ENCODE results near the gene ZCCHC24. TPM values are rescaled to one million over a fixed set of nuclear protein-coding genes. Genes with fewer than 3 reads are reported as not detected.
"Not testable (repeated sequence)": the region's sequence is repeated elsewhere in the genome, so short reads cannot be mapped to it uniquely, and the experiment has no call there.

Gene ZCCHC24
- total RNA-seq, 1 experiment from 2014 or later: 9.2 TPM

DNA sequence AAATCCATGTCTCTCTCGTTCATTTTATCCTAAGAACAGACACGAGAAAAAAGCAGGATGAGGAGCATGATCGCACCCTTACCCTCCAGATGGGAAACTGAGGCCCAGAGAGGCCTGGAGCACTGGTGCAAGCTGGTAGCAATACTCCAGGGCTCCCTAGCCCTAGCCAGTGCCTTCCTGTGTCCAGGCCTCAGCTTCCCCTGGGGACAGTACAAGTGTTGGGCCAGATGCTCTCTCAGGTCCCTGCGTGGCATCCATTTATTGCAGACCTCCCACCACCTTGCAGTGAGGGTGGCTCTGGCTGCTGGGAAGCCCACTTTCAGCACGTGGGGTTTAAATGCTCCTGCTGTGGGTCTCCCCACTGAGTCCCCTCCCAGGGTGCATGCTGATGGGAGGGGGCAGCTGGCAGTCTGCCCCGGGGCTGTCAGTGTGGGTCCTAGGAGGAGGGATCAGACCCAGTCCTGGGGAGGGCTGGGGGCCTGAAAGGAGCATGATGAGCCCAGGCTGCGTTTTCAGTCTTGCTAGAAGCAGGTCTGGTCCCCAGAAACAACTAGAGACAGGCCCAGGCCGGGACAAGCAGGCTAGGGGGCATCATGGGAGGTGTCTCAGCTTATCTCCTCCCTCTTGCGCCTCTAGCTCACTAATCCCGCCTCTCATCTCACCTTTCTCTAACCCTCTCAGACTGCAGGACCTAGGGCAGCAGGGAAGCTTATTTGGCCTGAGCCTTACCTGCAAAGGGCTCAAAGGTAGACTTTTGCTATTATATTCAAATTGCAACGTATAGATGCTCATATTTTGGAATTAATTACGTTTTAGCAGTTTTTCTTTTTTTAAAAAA, 98.8 kb downstream of the ZCCHC24 start:
- Histone ChIP-seq H3K9me3 (replicated peaks) (no peaks in the 10 kb centered on the region), H3K27ac (no peak overlapping the region), H3K4me1 (replicated peaks) (peaks cover 29% of the 10 kb centered on the region), H3K36me3 (peaks cover 44% of the 10 kb centered on the region), H3K27me3 (replicated peaks) (no peaks in the 10 kb centered on the region), H3K4me3 (peak overlapping the region; percentile 89)
- no peak for DNase-seq (ENCODE audit: low read depth in 1 of 2, low spot score in 2 of 2)

DNA sequence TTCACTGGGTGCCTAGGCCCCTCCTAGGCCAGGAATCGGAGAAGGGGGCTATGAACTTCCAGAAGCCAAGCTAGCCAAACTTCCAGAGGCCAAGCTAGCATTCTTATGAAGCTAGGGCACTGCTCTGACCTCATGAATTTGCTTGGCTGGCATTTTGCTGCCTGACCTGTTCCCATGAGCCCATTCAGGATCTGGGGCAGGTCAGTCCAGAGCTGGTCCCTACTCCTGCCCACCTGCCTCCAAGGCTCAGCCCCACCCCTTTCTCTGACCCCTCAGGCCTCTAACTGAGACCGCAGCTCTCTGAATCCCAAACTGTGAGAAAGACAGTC, 99.4 kb downstream of the ZCCHC24 start:
- H3K4me1 ChIP-seq (replicated peaks): peaks cover 29% of the 10 kb centered on the region
- no peaks in the 10 kb centered on the region for H3K27me3 ChIP-seq (replicated peaks)
- peaks cover 37% of the 10 kb centered on the region for H3K36me3 ChIP-seq
- no peaks in the 10 kb centered on the region for H3K9me3 ChIP-seq (replicated peaks)
- no peak overlapping the region for H3K27ac ChIP-seq
- peak in 1 of 2 experiments; percentile 35 for DNase-seq (ENCODE audit: low read depth in 1 of 2, low spot score in 2 of 2)
- H3K4me3 ChIP-seq: no peak overlapping the region

DNA sequence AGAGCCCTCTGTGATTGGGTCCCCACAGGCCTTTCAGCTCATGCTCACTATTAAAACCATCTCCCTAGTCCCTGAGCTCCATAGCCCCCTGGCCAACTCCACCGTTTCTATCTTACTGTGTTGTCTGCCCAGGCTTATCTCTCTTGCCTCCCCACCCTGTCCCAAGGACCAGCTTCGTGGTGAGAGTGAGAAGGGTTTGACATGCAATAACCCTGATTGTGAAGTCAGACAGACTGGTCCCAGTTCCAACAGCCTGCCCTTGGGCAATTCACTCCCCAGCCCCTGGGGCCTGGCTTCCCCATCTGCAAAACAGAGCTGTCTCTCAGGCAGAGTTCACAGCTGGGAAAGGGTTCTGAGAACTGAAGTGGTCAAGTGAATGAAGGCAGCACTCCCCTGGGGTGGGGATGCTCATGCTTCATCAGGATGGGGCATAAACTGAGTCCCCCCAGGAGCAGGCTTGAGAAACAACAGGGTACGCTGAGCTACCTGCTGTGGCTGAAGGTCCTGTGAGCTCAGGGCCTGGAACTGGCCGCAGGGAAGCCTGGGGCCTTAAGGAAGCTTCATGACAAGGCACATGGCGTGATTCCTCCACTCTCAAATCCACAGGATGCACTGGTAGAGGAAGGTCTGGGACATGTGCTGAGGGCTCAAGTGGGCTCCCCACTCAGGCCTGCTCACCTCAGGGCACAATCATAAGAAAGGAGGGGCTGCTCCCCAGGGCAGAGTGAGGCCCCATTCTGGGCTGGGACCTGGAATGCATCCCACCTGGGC, 100.0 kb downstream of the ZCCHC24 start:
- Histone ChIP-seq H3K9me3 (replicated peaks) (no peaks in the 10 kb centered on the region), H3K27me3 (replicated peaks) (no peaks in the 10 kb centered on the region), H3K27ac (no peak overlapping the region), H3K36me3 (peaks cover 32% of the 10 kb centered on the region), H3K4me3 (no peak overlapping the region), H3K4me1 (replicated peaks) (peaks cover 29% of the 10 kb centered on the region)
- peak in 1 of 2 experiments; percentile 39 for DNase-seq (ENCODE audit: low read depth in 1 of 2, low spot score in 2 of 2)

DNA sequence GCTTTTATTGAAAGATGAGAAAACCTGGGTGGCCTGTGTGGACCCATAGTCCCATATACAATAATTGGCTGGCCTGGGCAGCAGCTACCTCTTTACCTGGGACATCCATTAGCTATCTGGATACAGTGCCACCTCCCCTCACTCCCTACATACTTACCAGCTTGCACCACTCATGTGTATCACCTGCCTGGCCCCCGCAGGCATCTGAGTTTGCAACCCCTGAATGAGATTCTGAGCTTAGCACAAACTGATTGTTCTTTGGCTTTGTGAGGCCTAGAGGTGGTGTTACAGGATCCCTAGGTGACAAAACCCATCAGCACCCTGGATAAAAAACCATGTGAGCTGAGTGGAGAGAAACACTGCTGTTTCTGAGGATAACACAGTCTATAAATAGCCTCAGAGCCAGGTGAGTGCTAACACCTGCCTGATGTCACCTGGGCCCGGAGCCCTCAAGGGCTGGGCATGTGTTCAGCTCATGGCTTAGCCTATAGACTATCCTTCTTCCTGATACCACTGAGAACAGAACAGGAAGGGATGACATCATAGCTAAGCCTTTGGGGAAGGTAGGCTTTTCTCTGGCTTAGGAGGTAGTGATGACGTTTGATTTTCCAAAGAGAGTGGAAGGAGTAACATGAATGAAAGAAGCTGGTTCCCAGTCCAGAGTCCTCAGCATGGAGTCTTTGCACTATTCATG, 100.8 kb downstream of the ZCCHC24 start:
- Histone ChIP-seq H3K9me3 (replicated peaks) (no peaks in the 10 kb centered on the region), H3K27me3 (replicated peaks) (no peaks in the 10 kb centered on the region), H3K4me1 (replicated peaks) (peaks cover 26% of the 10 kb centered on the region), H3K4me3 (no peak overlapping the region), H3K36me3 (peaks cover 24% of the 10 kb centered on the region), H3K27ac (no peak overlapping the region)
- no peak for DNase-seq (ENCODE audit: low read depth in 1 of 2, low spot score in 2 of 2)

DNA sequence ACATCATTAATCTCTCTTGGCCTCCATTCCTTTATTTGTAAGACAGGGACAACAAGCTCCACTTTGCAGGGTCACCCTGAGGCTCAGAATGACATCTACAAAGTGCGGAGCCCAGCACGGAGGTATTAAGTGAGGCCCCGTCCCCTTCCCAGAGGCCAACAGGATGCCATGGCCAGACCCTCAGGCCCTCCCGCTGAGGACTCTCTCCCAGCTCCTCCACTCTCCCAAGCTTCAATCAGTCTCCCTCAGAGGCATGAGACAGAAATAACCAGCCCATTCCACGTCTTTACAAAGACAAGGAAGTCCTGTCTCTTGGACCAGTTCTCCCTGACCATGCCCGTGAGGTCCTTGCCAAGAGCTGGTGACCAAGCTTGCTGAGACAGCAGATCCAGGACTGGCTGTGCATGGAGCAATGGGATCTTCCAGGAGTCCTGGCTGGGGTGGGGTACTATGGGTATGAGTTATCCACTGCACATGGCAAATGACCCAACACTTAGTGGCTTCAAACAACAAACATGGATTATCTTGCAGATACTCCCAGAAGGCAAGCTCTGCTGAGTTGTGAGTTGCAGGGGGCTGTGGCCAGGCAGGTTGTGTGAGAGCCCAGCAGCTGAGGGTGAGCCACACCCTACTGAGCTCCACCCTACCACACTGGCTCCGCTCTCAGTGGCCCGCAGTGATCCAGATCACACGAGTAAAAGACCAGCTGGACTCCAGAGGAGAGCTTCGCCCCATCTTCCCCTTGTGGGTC, 102.4 kb downstream of the ZCCHC24 start:
- Histone ChIP-seq H3K9me3 (replicated peaks) (no peaks in the 10 kb centered on the region), H3K4me1 (replicated peaks) (peaks cover 10% of the 10 kb centered on the region), H3K4me3 (no peak overlapping the region), H3K27ac (no peak overlapping the region), H3K36me3 (peaks cover 7% of the 10 kb centered on the region), H3K27me3 (replicated peaks) (no peaks in the 10 kb centered on the region)
- DNase-seq (ENCODE audit: low read depth in 1 of 2, low spot score in 2 of 2): no peak

DNA sequence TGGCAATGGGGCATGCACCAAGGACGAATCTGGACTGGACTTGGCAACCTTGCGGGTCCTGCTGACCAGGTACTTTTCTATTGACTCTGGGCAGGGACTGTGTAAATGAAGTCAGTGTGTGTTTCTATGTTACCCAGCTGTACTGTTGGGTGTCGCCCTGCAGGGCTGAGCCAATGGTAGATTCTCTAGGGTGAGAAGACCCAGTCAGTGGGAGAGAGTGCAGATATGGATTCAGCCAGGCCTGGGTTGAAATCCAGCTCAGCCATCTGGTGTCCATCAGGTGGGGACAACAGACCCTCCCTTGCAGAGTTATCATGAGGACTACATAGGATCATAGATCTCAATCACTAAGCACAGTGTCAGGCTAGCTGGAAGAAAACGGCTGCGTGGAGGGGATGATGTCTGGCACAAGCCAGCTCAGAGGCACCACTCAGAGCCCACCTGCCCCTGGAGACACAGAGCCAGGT, 103.1 kb downstream of the ZCCHC24 start:
- no peak for DNase-seq (ENCODE audit: low read depth in 1 of 2, low spot score in 2 of 2)
- H3K27ac ChIP-seq: no peak overlapping the region
- H3K27me3 ChIP-seq (replicated peaks): no peaks in the 10 kb centered on the region
- H3K36me3 ChIP-seq: peaks cover under 1% of the 10 kb centered on the region
- H3K4me3 ChIP-seq: no peak overlapping the region
- H3K4me1 ChIP-seq (replicated peaks): peaks cover 8% of the 10 kb centered on the region
- H3K9me3 ChIP-seq (replicated peaks): no peaks in the 10 kb centered on the region

DNA sequence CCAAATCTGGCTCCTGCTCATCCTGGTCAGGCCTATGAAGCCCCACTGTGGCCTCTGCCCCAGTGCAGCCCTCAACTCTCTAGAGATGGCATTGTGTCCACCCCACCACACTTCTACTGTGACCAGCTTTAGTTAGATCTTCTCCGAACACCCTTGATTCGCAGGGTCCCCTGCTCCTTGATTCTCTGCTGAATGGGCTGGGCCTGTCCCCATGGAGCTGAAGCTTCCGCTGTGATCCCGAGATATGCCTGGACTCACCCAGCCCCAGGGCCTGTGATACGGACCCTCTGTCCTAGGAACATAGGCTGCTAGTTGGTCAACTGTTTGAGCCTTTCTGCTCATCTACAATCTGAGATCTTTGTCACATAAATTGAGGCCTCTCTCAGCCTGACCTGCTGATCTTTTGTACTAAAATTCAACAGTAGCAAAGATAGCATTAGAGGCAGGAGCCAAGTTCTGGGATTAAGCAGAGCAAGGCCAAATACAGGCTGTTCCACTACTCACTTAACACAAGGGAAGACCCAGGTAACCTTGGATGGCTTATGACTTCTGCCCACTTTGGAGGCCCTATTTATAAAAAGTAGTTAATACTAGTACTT, 104.7 kb downstream of the ZCCHC24 start:
- Histone ChIP-seq H3K27ac (no peak overlapping the region), H3K9me3 (replicated peaks) (no peaks in the 10 kb centered on the region), H3K4me1 (replicated peaks) (peaks cover 4% of the 10 kb centered on the region; the same call in 1 of the 2 replicates), H3K27me3 (replicated peaks) (no peaks in the 10 kb centered on the region), H3K36me3 (no peaks in the 10 kb centered on the region), H3K4me3 (no peak overlapping the region)
- DNase-seq (ENCODE audit: low read depth in 1 of 2, low spot score in 2 of 2): no peak

DNA sequence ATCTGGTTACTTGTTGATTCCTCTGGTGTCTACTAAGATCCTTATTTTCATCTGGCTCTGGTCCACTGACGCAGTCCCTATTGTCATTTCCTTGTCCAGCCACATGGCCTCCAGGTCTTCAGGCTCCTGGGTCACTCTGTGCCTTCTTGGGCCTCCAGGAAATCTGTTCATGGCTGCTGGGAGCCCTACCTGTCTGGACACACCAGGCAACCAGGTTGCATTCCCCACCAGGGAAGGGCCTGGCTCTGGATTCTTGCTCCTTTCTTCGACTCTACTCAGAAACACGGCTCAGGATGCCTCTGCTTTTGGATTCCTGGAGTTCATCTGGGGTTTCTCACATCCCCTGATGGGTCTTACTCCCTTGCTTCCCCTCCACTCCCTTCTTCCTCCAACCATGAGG, 106.2 kb downstream of the ZCCHC24 start:
- DNase-seq (ENCODE audit: low read depth in 1 of 2, low spot score in 2 of 2): no peak
- Histone ChIP-seq H3K36me3 (no peaks in the 10 kb centered on the region), H3K27ac (no peak overlapping the region), H3K4me3 (no peak overlapping the region), H3K4me1 (replicated peaks) (peaks cover 10% of the 10 kb centered on the region), H3K27me3 (replicated peaks) (no peaks in the 10 kb centered on the region), H3K9me3 (replicated peaks) (no peaks in the 10 kb centered on the region)

DNA sequence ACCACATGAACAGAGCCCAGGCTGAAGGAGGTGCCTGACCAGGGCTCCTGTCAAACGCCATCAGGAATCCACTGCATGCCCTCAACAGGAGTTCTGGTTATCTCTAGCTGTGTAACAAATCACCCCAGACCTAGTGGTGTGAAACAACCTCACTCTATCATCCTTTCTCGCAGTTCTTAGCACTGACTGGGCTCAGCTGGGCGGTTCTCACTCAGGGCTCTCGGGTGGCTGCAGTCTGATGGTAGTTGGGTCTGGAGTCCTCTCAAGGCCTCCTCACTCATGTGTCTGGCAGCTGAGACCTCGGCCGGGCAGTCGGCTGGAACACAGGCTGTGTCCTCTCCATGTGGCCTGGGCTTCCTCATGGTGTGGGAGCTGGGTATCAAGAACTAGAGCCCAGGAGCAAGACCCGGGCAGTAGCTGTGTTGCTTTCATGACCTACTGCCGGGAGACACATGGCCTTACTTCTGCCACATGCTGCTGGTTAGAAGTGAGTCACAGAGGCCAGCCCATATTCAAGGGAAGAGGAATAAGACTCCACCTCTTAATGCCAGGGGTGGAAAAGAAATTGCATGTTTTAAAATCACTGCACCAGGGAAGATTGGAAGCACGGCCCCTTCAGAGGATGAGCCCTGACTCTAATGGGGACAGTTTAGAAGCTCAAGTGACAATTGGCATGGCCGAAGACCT, 107.5 kb downstream of the ZCCHC24 start:
- not testable (repeated sequence) for H3K4me3 ChIP-seq; H3K27ac ChIP-seq; DNase-seq (ENCODE audit: low read depth in 1 of 2, low spot score in 2 of 2); H3K9me3 ChIP-seq (replicated peaks); H3K36me3 ChIP-seq; H3K27me3 ChIP-seq (replicated peaks)
- H3K4me1 ChIP-seq (replicated peaks): peaks cover 23% of the 10 kb centered on the region

DNA sequence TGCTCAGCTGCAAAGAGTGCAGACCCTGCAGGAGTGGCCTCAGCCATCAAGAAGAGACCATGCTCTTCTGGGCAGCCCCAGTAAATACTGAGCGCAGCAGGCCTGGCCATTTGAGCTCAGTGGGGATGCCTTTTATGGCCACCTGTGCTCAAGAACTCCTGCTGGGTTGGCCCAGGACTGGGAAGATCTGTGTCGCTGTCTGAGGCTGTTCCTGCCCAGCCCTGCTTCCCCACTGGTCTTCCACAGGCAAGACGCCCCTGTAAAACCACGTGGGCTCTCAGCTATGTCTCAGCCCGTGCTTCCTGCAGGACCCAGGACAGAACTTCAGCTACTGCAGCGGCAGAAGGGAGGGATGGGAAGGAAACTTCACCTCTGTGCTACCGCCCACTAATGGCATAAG, 108.7 kb downstream of the ZCCHC24 start:
- H3K4me3 ChIP-seq: no peak overlapping the region
- no peak overlapping the region for H3K27ac ChIP-seq
- H3K27me3 ChIP-seq (replicated peaks): no peaks in the 10 kb centered on the region
- peaks cover 3% of the 10 kb centered on the region; the same call in 1 of the 2 replicates for H3K9me3 ChIP-seq (replicated peaks)
- no peaks in the 10 kb centered on the region for H3K36me3 ChIP-seq
- no peak for DNase-seq (ENCODE audit: low read depth in 1 of 2, low spot score in 2 of 2)
- H3K4me1 ChIP-seq (replicated peaks): peaks cover 33% of the 10 kb centered on the region

DNA sequence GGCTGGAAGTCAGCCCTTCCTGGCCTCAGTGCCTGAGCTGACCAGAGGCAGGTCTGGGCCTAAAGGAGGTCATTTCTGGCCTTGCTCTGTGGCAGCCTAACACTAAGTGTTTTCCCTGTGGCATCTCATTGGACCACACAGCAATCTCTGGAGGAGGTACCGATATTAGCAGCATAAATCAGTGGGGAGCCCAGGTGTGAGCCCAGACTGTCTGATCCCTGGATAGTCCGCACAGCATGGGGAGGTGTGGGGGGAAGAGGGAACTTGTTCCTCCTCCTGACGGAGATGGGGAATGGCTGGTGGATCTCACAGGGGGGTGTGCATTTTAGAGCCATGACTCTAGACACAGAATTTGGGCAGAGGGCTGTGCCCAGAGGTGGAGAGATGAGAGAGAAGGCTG, 109.1 kb downstream of the ZCCHC24 start:
- DNase-seq (ENCODE audit: low read depth in 1 of 2, low spot score in 2 of 2): no peak
- H3K27ac ChIP-seq: no peak overlapping the region

DNA sequence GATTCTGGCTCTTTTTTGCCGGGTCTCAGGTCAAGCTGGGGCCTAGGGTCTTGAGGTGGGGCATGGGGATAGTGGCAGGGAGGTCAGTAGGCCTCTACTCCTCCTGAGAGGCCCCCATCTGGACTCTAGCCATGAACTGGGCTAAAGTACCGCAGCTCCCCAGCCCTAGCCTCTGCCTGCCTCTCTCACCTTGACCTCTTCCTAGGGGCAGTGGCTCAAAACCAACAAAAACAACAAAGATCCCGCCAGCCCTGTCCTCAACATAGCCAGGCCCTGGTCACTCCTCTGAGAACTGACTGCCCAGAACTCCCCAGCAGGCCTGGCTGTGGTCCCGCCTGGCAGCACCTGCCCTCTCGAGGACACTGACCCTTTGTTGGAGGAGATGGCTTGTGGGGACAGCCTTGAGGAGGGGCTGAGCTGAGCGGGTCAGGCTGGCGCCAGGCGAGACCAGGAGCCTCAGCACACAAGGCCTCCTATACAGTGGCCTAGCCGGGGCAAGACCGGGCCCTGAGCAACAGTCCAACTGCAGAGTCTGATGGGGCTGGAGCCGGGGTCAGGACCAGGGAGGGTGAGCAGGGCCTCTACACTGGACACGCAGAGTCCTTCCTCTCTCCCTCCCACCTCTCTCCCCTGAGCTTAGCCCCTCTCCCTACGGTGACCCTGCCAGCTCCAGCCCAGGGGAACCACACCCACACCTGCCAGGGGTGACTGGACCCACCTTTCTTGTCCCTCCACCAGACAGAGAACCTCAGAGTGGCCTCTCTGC, 109.8 kb downstream of the ZCCHC24 start:
- Histone ChIP-seq H3K36me3 (no peaks in the 10 kb centered on the region), H3K27ac (no peak overlapping the region; the same call in 1 of the 2 replicates), H3K4me1 (replicated peaks) (peaks cover 43% of the 10 kb centered on the region), H3K27me3 (replicated peaks) (no peaks in the 10 kb centered on the region), H3K9me3 (replicated peaks) (peaks cover 3% of the 10 kb centered on the region; the same call in 1 of the 2 replicates), H3K4me3 (no peak overlapping the region)
- no peak for DNase-seq (ENCODE audit: low read depth in 1 of 2, low spot score in 2 of 2)

More for the DNA sequence above, 109.1 kb downstream of the ZCCHC24 start:
- peaks cover 3% of the 10 kb centered on the region; the same call in 1 of the 2 replicates for H3K9me3 ChIP-seq (replicated peaks)
- no peak overlapping the region for H3K4me3 ChIP-seq
- H3K27me3 ChIP-seq (replicated peaks): no peaks in the 10 kb centered on the region
- H3K36me3 ChIP-seq: no peaks in the 10 kb centered on the region
- H3K4me1 ChIP-seq (replicated peaks): peaks cover 37% of the 10 kb centered on the region

Measured in SJSA1 (cell line).